ENCODE measurements around the gene RGSL1. TPM values are rescaled to one million over a fixed set of nuclear protein-coding genes. Genes with fewer than 3 reads are reported as not detected.

The RGSL1 gene
- total RNA-seq, 1 donor: not detected

Small RNAs within 50 kb of the gene (small RNA-seq; reads per million reads assigned to genes)
- gene RF00017: not detected

Other genes starting within 250 kb of the RGSL1 start
- 136 and 296 TPM in 2 replicates for gene GLUL, start 58.4 kb upstream of the RGSL1 start, total RNA-seq (ENCODE audit: low replicate concordance)
- not detected in 2 replicates for gene TEDDM1, start 49.5 kb upstream of the RGSL1 start, total RNA-seq (ENCODE audit: low replicate concordance)
- gene RNASEL, start 139.1 kb downstream of the RGSL1 start, total RNA-seq (ENCODE audit: low replicate concordance): 9.5 and 12.3 TPM in 2 replicates
- 2.3 and 2.5 TPM in 2 replicates for gene RGS16, start 154.2 kb downstream of the RGSL1 start, total RNA-seq (ENCODE audit: low replicate concordance)
- 0.16 TPM in 1 of 2 replicates, not detected in the other for gene RGS8, start 234.4 kb downstream of the RGSL1 start, total RNA-seq (ENCODE audit: low replicate concordance)